Glomerular endothelial cell (primary cell): Measurements from ENCODE around the gene ARSG. TPM values are rescaled to one million over a fixed set of nuclear protein-coding genes. Genes with fewer than 3 reads are reported as not detected.
"Not testable (repeated sequence)": the region's sequence is repeated elsewhere in the genome, so short reads cannot be mapped to it uniquely, and the experiment has no call there.

ENCODE experiments used
- DNase-seq: peaks from one replicate; pipeline ENCODE4 v3.0.0-alpha.2; 2011; ENCODE audit warnings: low read depth, low spot score; ENCODE audit errors: extremely low read depth
- total RNA-seq: library from RNA; depleted of rRNA; stranded (reverse); fragments of >200 nt; gene quantifications from 2 replicates; pipeline ENCODE4 v1.2.3, GENCODE V29; 2015

The ARSG gene
- total RNA-seq, 1 donor from 2014 or later, result 6.1 TPM

- no peak for DNase-seq
Observed at GRCh38 chr17:68391561-68392268, 100.4 kb downstream of the ARSG start.

- DNase-seq, result no peak
Observed at GRCh38 chr17:68394608-68395331, 103.5 kb downstream of the ARSG start.

DNA sequence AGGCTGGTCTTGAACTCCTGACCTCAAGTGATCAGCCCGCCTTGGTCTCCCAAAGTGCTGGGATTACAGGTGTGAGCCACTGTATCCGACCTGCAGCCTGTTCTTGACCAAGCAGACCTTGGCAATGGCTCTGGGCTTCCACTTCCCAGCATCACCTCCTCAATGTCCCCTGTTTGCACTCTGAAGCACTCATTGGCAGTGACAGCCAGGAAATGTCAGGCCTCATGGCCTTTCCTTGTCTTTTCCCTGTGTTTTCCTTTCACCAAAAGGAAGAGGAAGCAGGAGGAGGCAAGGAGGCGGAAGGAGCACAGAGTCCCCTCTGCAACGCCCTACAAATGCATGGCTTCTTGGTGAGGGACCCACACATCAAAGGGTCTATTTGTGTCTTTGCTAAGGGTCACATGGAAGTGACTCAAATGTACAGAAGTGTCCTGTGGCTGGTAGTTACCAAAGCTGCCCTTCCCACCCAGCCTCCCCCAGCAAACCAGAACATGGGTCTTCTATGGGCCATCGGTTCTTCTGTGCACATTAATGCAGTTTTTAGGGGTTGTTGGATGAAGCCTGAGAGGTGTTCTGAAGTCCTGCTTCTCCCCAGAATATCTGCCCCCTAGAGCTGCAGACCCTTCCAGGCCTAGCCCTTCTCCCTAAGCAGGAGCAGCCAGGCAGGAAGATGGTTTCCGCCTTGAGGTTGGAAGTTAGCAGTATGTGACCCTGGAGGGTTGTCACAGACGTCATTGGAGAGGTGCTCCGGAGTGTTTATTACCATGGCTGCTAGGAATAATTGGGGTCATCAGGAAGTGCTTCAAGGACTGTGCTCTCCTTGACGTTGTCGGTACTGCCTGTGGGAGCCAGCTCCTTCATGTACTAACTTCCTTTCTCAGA lies 105.2 kb downstream of the ARSG start:
- DNase-seq, result no peak

DNA sequence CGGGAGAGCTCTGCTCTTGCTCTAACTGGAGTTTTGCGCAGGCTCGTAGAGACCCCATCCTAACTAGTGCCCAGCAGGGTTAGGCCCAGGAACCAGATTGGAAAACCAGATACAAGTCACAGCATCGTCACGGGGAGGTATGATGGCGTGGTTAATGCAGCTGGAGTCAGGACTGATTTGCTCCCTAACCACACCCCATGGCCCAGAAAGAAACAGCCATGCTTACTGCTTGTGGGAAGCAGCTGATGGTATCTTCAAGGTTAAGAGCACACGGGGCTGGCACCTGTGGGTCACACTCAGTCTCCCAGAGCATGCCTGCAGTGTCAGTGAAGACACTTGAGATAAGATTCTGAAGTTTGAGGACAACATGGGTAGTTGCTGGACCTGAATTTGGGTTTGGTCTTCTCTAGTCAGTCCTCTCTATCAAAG lies 105.8 kb downstream of the ARSG start:
- no peak for DNase-seq

GRCh38 chr17:68398691-68399637 lies 107.7 kb downstream of the ARSG start:
- no peak for DNase-seq

DNA sequence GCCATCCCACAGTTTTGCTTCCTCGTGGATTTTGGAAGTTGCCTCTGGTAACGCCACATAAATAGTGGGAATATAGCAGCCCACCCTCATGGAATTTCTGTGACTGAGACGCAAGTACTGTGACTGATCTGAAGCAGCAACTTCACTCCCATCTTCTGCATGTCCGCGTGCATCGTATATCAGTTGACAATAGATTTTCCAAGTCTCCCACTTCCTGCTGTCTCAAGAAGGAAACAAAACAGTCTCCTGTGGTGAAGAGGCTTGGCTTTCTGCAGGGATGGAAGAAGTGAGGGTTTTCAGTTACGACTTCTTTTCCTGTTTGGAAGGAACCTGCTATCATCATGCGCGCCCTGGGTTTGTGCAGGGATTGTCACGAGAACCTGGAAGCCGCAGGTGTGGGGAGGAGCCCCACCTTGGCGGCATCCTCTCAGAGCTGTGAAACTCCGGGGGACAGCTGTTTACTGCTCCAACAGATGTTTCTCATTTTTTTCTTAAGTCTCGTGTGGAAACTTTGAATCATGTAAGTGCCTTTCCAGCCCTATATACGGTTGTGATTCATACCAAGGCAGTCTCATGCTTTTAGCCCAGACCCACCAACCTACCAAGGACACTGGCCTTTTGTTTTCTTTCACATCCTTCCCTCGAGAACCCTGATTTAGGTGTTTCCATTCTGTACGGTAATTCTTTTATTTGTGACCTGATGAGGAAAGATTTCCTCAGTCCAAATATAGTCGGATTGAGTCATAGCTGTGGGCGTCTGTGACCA lies 108.5 kb downstream of the ARSG start:
- DNase-seq, result no peak

- DNase-seq, result no peak
Observed at GRCh38 chr17:68400404-68400735, 109.1 kb downstream of the ARSG start.

- no peak for DNase-seq
Observed at GRCh38 chr17:68401288-68401687, 110.0 kb downstream of the ARSG start.

DNA sequence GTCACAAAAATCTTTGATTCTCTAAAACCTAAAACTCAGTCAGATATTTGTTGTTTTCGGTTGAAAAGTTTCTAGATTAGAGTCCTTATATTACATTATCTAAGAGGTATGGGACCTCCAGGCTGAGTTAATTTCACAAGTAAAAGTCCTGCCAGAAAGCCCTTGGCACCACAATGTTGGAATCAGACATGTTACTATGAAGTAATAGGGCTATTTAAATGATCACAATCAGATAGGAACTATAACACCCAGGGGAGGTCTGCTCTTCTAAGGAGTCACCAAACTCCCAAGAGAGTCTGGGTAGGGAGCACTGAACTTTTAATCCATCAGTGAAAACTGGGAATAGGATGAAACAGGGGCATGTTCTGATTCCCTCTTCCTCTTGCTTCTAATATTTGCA lies 111.8 kb downstream of the ARSG start:
- DNase-seq, result no peak

DNA sequence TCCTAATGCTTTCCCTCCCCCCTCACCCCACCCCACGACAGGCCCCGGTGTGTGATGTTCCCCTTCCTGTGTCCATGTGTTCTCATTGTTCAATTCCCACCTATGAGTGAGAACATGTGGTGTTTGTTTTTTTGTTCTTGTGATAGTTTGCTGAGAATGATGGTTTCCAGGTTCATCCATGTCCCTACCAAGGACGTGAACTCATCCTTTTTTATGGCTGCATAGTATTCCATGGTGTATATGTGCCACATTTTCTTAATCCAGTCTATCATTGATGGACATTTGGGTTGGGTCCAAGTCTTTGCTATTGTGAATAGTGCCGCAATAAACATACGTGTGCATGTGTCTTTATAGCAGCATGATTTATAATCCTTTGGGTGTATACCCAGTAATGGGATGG lies 112.5 kb downstream of the ARSG start:
- DNase-seq, result not testable (repeated sequence)

DNA sequence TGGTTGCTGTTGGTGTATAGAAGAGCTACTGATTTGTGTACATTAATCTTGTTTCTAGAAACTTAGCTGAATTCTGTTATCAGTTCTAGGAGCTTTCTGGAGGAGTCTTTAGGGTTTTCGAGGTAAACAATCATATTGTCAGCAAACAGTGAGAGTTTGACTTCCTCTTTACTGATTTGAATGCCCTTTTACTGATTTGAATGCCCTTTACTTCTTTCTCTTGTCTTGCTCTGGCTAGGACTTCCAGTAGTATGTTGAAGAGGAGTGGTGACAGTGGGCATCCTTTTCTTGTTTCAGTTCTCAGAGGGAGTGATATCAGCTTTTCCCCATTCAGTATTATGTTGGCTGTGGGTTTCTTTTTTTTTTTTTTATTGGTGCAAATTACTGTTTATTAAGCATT lies 116.4 kb downstream of the ARSG start:
- DNase-seq, result not testable (repeated sequence)

- DNase-seq, result not testable (repeated sequence)
Observed at GRCh38 chr17:68413597-68414560, 122.6 kb downstream of the ARSG start.

DNA sequence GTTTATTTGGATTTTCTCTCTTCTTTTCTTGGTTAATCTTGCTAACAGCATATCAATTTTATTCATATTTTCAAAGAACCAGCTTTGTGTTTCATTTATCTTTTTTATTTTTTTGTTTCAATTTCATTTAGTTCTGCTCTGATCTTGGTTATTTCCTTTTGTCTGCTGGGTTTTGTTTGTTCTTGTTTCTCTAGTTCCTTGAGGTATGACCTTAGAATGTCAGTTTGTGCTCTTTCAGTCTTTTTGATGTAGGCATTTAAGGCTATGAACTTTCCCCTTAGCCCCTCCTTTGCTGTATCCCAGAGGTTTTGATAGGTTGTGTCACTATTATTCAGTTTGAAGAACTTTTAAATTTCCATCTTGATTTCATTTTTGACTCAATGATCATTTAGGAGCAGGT lies 123.6 kb downstream of the ARSG start:
- not testable (repeated sequence) for DNase-seq

DNA sequence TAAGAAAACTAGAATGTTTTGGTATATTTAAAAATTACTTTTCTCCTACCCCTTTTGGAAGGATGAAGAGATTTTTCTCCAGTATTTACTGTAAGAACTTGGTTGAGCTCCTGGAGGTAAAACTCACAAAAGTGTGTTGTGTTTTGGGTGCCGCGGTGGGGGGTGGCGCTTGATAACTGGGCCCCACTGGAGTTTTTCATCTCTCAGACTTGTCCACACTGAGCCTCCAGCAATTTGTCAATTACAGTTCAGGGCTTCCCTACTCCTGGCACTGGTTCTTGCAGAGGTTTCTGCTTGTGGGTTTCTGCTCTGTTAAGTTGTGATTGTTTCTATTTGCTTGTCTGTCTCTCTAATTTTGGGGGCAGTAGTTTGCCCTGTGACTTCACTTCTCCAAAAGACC lies 126.0 kb downstream of the ARSG start:
- DNase-seq, result no peak

- DNase-seq, result no peak
Observed at GRCh38 chr17:68418876-68419275, 127.6 kb downstream of the ARSG start.

DNA sequence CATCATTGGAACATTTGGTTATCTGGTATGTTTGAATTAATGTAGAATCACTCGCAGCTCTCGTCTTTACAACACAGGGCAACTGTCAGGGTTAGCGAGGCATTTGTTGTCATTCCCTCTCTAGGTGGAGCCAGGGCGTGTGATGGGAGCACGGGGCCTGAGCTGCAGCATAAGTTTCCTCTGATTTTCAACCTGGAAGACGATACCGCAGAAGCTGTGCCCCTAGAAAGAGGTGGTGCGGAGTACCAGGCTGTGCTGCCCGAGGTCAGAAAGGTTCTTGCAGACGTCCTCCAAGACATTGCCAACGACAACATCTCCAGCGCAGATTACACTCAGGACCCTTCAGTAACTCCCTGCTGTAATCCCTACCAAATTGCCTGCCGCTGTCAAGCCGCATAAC lies 128.8 kb downstream of the ARSG start:
- no peak for DNase-seq

DNA sequence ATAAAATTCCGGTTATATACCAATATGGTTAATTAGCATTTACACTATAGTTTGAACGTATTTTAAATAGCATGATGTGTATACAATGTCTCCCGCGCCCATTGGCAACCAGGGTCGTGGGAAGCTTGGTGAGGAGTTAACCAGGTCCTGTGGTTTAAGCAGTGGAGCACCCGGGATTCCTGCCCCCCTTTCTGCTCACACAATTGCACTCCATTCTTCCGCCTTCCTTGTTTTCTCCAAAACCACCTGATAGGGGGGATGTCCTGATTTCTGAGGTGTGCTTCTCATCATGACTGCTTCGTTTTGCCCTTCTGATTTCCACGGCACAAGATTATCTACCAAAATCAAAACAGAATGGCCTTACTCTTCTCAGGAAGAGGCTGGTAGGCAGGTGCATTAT lies 130.2 kb downstream of the ARSG start:
- no peak for DNase-seq

- no peak for DNase-seq
Observed at GRCh38 chr17:68422821-68423220, 131.5 kb downstream of the ARSG start.

DNA sequence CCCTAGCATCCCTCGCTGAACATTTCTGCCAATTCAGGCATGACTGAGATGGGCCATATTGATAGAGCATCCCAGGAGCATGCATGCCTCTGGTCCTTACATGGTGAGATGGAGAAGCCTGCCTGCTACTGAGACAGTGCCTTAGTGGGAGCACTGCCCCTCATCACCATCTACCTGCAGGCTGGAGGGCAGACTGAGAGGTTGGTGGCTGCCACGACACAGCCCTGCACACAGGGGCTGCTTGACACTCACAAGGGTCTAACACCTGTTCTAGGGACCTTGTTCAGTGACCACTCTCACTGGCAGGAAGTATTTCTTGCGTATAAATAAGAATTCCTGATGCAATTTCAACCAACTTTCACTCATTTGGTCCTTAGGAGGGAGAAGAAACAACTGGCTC lies 132.0 kb downstream of the ARSG start:
- DNase-seq, result no peak
